CD4-positive, alpha-beta memory T cell (primary cell): Measurements from ENCODE around the gene ASH1L. TPM values are rescaled to one million over a fixed set of nuclear protein-coding genes. Genes with fewer than 3 reads are reported as not detected.
A peak's percentile ranks its signal among the peaks of the same experiment; 100 is the strongest.

Experiments used
- CTCF ChIA-PET: fragments of 350-600 bp; sonication (Branson Sonifier 250); formaldehyde crosslinking; loops from one replicate; lab custom pipeline; 2021; ENCODE audit warnings: inconsistent platforms; ENCODE audit not compliant: partially characterized antibody; lab: Charles Lee
- POLR2A ChIA-PET: fragments of 350-600 bp; sonication (Branson Sonifier 250); formaldehyde crosslinking; loops from one replicate; lab custom pipeline; 2021; ENCODE audit not compliant: partially characterized antibody; lab: Charles Lee
- DNase-seq, 5 donors: peaks; one replicate each; pipeline versions ENCODE4 v3.0.0 to v3.0.0-alpha.2; 2020 to 2022; ENCODE audit warnings: mixed read lengths in 1 of 5
- H3K27ac ChIP-seq: one replicate; pipeline ENCODE4 v1.7.0; 2013; ENCODE audit warnings: low read depth, low read length
- H3K27me3 ChIP-seq: 2 replicates; pipeline ENCODE4 v1.7.0; 2013; ENCODE audit warnings: mild to moderate bottlenecking, low read length, moderate library complexity; ENCODE audit not compliant: insufficient read depth
- H3K36me3 ChIP-seq: 2 replicates; pipeline ENCODE4 v1.7.0; 2013; ENCODE audit warnings: mild to moderate bottlenecking, low read length, moderate library complexity; ENCODE audit not compliant: insufficient read depth
- H3K4me1 ChIP-seq: 2 replicates; pipeline ENCODE4 v1.7.0; 2013; ENCODE audit warnings: mild to moderate bottlenecking, low read length, moderate library complexity; ENCODE audit not compliant: insufficient read depth
- H3K4me3 ChIP-seq, 2 donors: one replicate each; pipeline ENCODE4 v1.7.0; 2013; ENCODE audit warnings: low read length in 2 of 2, mild to moderate bottlenecking in 1 of 2
- H3K9me3 ChIP-seq, 2 donors: one replicate each; pipeline ENCODE4 v1.7.0; 2013; ENCODE audit warnings: low read length in 2 of 2, control low read depth in 1 of 2; ENCODE audit not compliant: control insufficient read depth in 1 of 2
- H3K27ac Mint-ChIP-seq, 7 donors: one replicate each; pipeline ENCODE4 v1.8.0; 2020 to 2021; ENCODE audit warnings: mixed read lengths in 7 of 7, mild to moderate bottlenecking in 6 of 7, inconsistent platforms in 3 of 7, moderate library complexity in 3 of 7
- H3K27me3 Mint-ChIP-seq, 2 donors: one replicate each; pipeline ENCODE4 v1.8.0; 2020 to 2021; ENCODE audit warnings: mixed read lengths in 2 of 2
- H3K36me3 Mint-ChIP-seq, 2 donors: one replicate each; pipeline ENCODE4 v1.8.0; 2020 to 2021; ENCODE audit warnings: mixed read lengths in 2 of 2, inconsistent platforms in 1 of 2, mild to moderate bottlenecking in 1 of 2
- H3K4me1 Mint-ChIP-seq, 4 donors: one replicate each; pipeline ENCODE4 v1.8.0; 2020 to 2021; ENCODE audit warnings: mixed read lengths in 4 of 4, mild to moderate bottlenecking in 1 of 4
- H3K4me3 Mint-ChIP-seq, 8 donors: one replicate each; pipeline ENCODE4 v1.8.0; 2020 to 2021; ENCODE audit warnings: mixed read lengths in 8 of 8, mild to moderate bottlenecking in 7 of 8, moderate library complexity in 6 of 8, inconsistent platforms in 3 of 8
- H3K9me3 Mint-ChIP-seq, 8 donors: one replicate each; pipeline ENCODE4 v1.8.0; 2020 to 2021; ENCODE audit warnings: mixed read lengths in 8 of 8, mild to moderate bottlenecking in 5 of 8, inconsistent platforms in 3 of 8, moderate library complexity in 1 of 8
- intact Hi-C: fragments of 100-400 bp; cut with micrococcal nuclease; formaldehyde crosslinking; loops from one replicate; pipeline ENCODE4 v1.15.1; 2023
- polyA plus RNA-seq, 2 donors: library from polyadenylated mRNA; unstranded; fragments of 300-500 nt; fragmentation: Illumina TruSeq; gene quantifications; one replicate each; pipeline ENCODE4 v1.2.3, GENCODE V29; 2021
- total RNA-seq, 2 experiments: library from RNA; stranded (reverse); gene quantifications; one replicate each; pipeline ENCODE4 v1.2.3, GENCODE V29; 2021

The ASH1L gene
- total and polyA plus RNA-seq, 4 experiments from 2014 or later = 7.6 to 107 (median 70.4) TPM

GRCh38 chr1:155297384-155297783 is 265.2 kb downstream of the ASH1L start:
- intact Hi-C loops = no loop called here

GRCh38 chr1:155296661-155297060 is 265.9 kb downstream of the ASH1L start:
- POLR2A ChIA-PET = no interaction called here
- CTCF ChIA-PET = no interaction called here
- H3K9me3 Mint-ChIP-seq = peaks cover 0 to 2% (median 0%) of the 10 kb centered on the region in 8 donors

More at GRCh38 chr1:155297384-155297783, 265.2 kb downstream of the ASH1L start:
- no peaks in the 10 kb centered on the region for H3K9me3 ChIP-seq
- H3K27ac Mint-ChIP-seq = peak overlapping the region in 1 of 7 donors; percentile 22
- H3K36me3 Mint-ChIP-seq = no peaks in the 10 kb centered on the region
- H3K4me1 Mint-ChIP-seq = peaks cover 0 to 8% (median 4%) of the 10 kb centered on the region in 4 donors
- H3K36me3 ChIP-seq = no peaks in the 10 kb centered on the region
- no peak overlapping the region for H3K4me3 ChIP-seq
- H3K27me3 Mint-ChIP-seq = peaks cover 22 to 33% of the 10 kb centered on the region in 2 donors
- no peak for DNase-seq
- peaks cover 10% of the 10 kb centered on the region for H3K27me3 ChIP-seq
- ChIA-PET CTCF (no interaction called here), POLR2A (interaction anchor here (1.0 kb wide), 1 partner anchor 10 kb away, joined by 3 read pairs; no protein-coding TSS in a partner anchor)
- no peak overlapping the region for H3K4me3 Mint-ChIP-seq
- H3K4me1 ChIP-seq = peaks cover 6% of the 10 kb centered on the region
- H3K9me3 Mint-ChIP-seq = peaks cover 0 to 2% (median 0%) of the 10 kb centered on the region in 8 donors
- H3K27ac ChIP-seq = no peak overlapping the region

GRCh38 chr1:155295942-155296267 is 266.7 kb downstream of the ASH1L start:
- Mint-ChIP-seq H3K4me1 (peaks cover 0 to 8% (median 4%) of the 10 kb centered on the region in 4 donors), H3K27ac (no peak overlapping the region), H3K9me3 (peaks cover 0 to 2% (median 0%) of the 10 kb centered on the region in 8 donors), H3K36me3 (no peaks in the 10 kb centered on the region), H3K27me3 (peaks cover 22 to 32% of the 10 kb centered on the region in 2 donors), H3K4me3 (no peak overlapping the region)
- no peak overlapping the region for H3K4me3 ChIP-seq
- H3K27ac ChIP-seq = no peak overlapping the region
- no peak for DNase-seq
- peaks cover 6% of the 10 kb centered on the region for H3K4me1 ChIP-seq
- no peaks in the 10 kb centered on the region for H3K36me3 ChIP-seq
- CTCF ChIA-PET = interaction anchor here (0.8 kb wide), 1 partner anchor 28 kb away, joined by 3 read pairs; no protein-coding TSS in a partner anchor
- H3K27me3 ChIP-seq = peaks cover 10% of the 10 kb centered on the region
- no peaks in the 10 kb centered on the region for H3K9me3 ChIP-seq
- intact Hi-C loops = no loop called here
- POLR2A ChIA-PET = no interaction called here

More at GRCh38 chr1:155296661-155297060, 265.9 kb downstream of the ASH1L start:
- Mint-ChIP-seq H3K36me3 (no peaks in the 10 kb centered on the region), H3K27me3 (peaks cover 22 to 33% of the 10 kb centered on the region in 2 donors), H3K27ac (no peak overlapping the region), H3K4me1 (peaks cover 0 to 8% (median 4%) of the 10 kb centered on the region in 4 donors), H3K4me3 (no peak overlapping the region)
- no peak overlapping the region for H3K4me3 ChIP-seq
- no peaks in the 10 kb centered on the region for H3K36me3 ChIP-seq
- H3K9me3 ChIP-seq = no peaks in the 10 kb centered on the region
- H3K27me3 ChIP-seq = peaks cover 10% of the 10 kb centered on the region
- peaks cover 6% of the 10 kb centered on the region for H3K4me1 ChIP-seq
- H3K27ac ChIP-seq = no peak overlapping the region
- no peak for DNase-seq
- intact Hi-C loops = no loop called here

- intact Hi-C loops = no loop called here
- H3K27me3 Mint-ChIP-seq = peaks cover 21 to 32% of the 10 kb centered on the region in 2 donors
Observed at GRCh38 chr1:155295183-155295941, 267.2 kb downstream of the ASH1L start.

GRCh38 chr1:155294520-155295182 is 268.0 kb downstream of the ASH1L start:
- H3K9me3 Mint-ChIP-seq = peaks cover 0 to 2% (median 0%) of the 10 kb centered on the region in 8 donors
- peak overlapping the region in 1 of 8 donors; percentile 36 for H3K4me3 Mint-ChIP-seq
- no peak overlapping the region for H3K27ac Mint-ChIP-seq
- intact Hi-C loops = no loop called here
- H3K27me3 Mint-ChIP-seq = peaks cover 20 to 35% of the 10 kb centered on the region in 2 donors
- H3K36me3 Mint-ChIP-seq = no peaks in the 10 kb centered on the region
- Histone ChIP-seq H3K9me3 (no peaks in the 10 kb centered on the region), H3K27me3 (peaks cover 10% of the 10 kb centered on the region), H3K4me3 (no peak overlapping the region), H3K27ac (no peak overlapping the region), H3K36me3 (no peaks in the 10 kb centered on the region), H3K4me1 (peaks cover 6% of the 10 kb centered on the region)
- DNase-seq = no peak
- H3K4me1 Mint-ChIP-seq = peaks cover 0 to 8% (median 4%) of the 10 kb centered on the region in 4 donors
- ChIA-PET POLR2A (no interaction called here), CTCF (no interaction called here)

More at GRCh38 chr1:155295183-155295941, 267.2 kb downstream of the ASH1L start:
- Mint-ChIP-seq H3K4me3 (no peak overlapping the region), H3K9me3 (peaks cover 0 to 2% (median 0%) of the 10 kb centered on the region in 8 donors), H3K4me1 (peaks cover 0 to 8% (median 4%) of the 10 kb centered on the region in 4 donors), H3K27ac (no peak overlapping the region), H3K36me3 (no peaks in the 10 kb centered on the region)
- ChIA-PET CTCF (interaction anchor here (0.8 kb wide), 1 partner anchor 28 kb away, joined by 3 read pairs; no protein-coding TSS in a partner anchor), POLR2A (no interaction called here)
- Histone ChIP-seq H3K36me3 (no peaks in the 10 kb centered on the region), H3K4me3 (no peak overlapping the region), H3K27me3 (peaks cover 10% of the 10 kb centered on the region), H3K27ac (no peak overlapping the region), H3K9me3 (no peaks in the 10 kb centered on the region), H3K4me1 (peaks cover 6% of the 10 kb centered on the region)
- no peak for DNase-seq

DNA sequence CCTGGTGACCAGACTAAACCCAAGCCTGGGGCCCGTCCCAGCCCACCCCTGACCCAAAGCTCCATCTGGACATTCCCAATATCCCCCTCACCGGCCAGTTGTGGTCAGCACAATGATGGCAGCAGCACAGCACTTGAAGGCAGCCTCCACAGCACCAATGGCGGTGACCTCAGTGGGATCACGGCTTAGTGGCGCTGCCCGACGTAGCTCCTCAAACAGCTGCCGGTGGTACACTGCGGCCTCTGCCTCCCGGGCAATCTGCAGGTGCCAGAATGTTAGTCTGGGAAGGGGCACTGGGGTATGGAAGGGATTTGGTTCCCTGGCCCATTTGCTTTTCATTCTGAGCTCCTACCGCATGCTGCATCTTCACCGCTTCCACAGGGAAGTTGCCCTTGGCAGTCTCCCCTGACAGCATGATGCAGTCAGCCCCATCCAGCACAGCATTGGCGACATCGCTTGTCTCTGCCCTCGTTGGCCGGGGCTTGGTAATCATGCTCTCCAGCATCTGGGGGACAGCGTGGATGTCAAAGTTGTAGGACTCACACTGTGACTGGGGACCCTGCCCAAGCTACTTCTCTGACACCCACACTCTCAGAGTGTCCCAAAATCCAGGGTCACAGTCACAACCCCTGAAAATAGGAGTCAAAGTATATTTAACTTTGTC is 269.4 kb downstream of the ASH1L start:
- H3K4me1 ChIP-seq = peaks cover 6% of the 10 kb centered on the region
- peaks cover 10% of the 10 kb centered on the region for H3K27me3 ChIP-seq
- H3K9me3 ChIP-seq = no peaks in the 10 kb centered on the region
- intact Hi-C loops = no loop called here
- H3K4me3 ChIP-seq = no peak overlapping the region
- no peak overlapping the region for H3K27ac ChIP-seq
- ChIA-PET POLR2A (no interaction called here), CTCF (interaction anchor here (1.1 kb wide), 1 partner anchor 43 kb away, joined by 4 read pairs; no protein-coding TSS in a partner anchor)
- Mint-ChIP-seq H3K4me3 (no peak overlapping the region), H3K27ac (no peak overlapping the region), H3K36me3 (no peaks in the 10 kb centered on the region), H3K27me3 (peaks cover 20 to 35% of the 10 kb centered on the region in 2 donors), H3K4me1 (peaks cover 0 to 8% (median 4%) of the 10 kb centered on the region in 4 donors), H3K9me3 (peaks cover 0 to 2% (median 0%) of the 10 kb centered on the region in 8 donors)
- no peaks in the 10 kb centered on the region for H3K36me3 ChIP-seq
- no peak for DNase-seq
